GM11168 (cell line): ENCODE measurements around the gene PDCD2L.
"Not testable (repeated sequence)": the region's sequence is repeated elsewhere in the genome, so short reads cannot be mapped to it uniquely, and the experiment has no call there.

Experiments
- in situ Hi-C: fragments of 300-500 bp; cut with MboI; formaldehyde crosslinking; loops from one replicate; pipeline ENCODE4 v1.12.0; 2022; ENCODE audit warnings: low sequenced_read_pairs; ENCODE audit not compliant: unreplicated experiment

PDCD2L gene

DNA sequence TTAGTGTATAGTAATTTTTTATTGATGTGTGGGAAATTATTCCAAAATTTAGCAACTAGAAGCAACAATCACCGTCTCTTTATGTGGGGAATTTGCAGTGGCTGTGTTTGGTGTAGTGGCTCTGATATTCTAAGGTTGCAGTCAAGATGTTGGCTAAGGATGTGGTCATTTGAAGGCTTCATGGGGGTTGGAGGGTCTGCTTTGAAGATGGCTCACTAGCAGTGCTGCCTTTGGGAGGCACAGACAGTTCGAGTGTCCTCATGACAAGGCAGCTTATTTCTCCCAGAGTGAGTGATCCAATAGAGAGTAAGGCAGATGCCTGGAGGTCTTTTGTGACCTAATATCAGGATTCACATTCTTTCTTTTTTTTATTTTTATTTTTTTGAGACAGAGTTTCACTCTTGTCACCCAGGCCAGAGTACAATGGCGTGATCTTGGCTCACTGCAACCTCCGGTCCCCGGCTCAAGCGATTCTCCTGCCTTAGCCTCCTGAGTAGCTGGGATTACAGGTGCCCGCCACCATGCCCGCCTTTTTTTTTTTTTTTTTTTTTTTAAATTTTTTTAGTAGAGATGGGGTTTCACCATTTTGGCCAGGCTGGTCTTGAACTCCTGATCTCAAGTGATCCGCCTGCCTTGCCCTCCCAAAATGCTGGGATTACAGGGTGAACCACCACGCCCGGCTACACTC, 30.5 kb upstream of the PDCD2L start:
- in situ Hi-C loops, result no loop called here

DNA sequence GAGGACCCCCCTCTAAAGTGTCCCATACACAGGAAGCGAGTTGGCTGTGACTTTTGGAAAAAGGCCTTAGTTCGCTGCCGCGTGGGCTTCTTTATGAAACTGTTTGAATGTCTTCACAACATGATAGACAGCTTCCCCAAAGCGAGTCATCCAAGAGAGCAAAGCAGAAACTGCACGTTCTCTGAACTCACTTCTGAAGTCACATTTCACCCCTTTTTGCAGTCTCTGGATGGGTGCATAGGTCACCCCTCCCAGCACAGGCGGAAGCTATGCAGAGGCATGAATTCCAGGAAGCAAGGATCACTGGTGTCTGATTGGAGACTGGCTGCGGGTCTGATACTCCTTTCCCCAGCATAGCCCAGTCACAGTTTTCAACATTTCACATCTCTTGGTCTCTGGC, 28.6 kb upstream of the PDCD2L start:
- in situ Hi-C loops, result no loop called here

DNA sequence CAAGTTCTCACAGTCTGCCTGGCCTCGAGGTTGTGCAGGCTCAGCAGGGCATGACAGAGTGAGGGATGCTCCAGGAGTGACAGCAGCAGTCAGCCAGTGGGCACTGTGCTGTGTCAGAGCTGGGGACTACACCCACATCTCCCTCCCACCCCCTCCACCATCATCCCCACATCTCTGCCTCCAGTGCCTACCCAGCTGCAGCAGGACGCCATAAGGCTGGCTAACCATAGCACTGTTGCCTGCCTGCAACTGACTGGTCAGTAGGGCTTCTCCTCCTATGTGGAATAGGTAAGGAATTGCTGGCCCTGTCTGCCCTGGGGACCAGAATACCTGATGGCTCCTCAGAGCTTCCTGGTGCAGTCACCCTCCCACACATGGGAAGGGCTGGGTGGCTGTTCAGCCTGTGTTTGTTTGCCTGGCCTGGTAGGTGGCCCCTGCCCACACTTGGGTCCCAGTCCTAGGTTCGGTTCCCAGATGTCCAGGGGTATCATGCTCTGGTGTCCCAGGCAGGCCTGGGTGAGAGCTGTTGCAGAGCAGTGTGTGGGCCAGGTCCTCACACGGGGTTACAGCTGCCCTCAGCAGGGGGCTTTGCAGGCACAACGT, 23.5 kb upstream of the PDCD2L start:
- in situ Hi-C loops, result no loop called here

DNA sequence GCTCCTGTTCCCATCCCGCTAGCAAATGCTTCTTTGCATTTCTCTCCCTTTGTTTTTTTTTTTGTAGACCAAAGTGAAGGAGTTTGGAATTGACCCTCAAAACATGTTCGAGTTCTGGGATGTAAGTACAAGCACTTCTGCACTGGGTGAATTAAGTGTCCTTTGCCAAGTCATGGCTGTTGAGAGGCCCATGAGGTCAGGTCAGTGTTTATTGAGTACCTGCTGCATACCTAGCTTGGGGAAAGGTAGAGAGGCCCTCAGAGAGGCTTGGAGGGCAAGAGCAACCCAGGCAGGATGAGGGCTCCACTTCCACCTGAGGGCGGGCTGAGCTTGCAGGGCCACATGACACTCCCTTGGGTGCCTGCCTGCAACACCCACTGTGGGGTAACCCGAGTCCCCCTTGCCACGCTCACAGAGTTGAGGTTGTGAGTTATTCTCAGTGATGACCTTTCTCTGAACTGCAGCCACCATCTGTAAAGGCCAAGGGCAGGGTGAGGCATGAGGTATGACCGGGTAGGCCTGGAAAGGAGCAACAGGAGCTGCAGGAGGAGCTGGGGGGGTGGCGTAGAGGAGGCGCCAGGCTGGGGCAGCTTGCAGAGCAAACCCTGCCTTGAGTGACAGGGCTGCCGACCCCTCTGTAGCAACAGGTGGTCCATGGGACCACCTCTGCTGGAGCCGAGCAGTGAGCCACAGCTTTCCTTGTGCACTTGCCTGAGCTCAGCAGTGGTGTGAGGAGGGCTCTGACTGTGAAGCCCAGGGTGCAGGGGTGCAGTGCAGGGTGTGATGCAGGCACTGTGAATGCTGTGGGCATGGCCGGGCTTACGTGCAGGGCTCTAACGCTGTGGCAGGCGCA, 22.6 kb upstream of the PDCD2L start:
- in situ Hi-C loops, result no loop called here

DNA sequence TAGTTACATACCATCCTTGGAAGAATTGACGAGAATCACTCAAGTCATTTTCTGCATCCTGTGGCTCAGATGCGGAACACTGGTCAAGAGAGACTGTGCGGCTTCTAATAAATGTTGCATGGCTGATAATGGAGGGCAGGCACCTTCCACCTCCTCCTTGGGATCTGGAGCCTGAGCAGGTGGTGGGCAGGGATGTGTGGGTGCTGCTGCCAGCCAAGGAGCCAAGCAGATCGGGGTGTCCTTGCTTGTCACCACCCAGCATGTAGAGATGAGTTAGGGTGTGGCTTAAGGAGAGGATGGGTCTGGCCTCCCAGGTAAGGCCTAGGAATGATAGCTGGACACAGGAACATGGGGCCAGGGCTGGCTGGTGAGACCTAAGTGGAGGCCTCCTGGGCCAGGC, 21.7 kb upstream of the PDCD2L start:
- in situ Hi-C loops, result no loop called here

DNA sequence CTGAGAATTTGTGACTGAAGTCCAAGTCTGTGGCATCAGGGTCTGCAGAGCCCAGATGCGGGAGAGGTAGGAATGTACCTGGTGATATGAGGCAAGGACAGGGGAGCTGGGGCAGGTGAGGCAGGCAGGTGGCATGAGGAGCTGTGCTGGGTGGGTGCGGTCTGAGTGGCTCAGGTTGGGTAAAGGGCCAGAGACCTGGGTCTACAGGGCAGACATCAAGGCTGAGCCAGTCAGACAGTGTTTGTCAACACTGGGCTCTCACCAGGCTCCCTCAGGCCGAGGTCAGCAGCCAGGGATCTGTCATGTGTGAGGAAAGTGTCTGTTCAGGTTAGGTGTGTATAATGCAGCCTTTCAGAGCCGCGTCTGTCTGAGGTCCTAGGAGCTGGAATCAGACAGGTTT, 20.6 kb upstream of the PDCD2L start:
- in situ Hi-C loops, result no loop called here

DNA sequence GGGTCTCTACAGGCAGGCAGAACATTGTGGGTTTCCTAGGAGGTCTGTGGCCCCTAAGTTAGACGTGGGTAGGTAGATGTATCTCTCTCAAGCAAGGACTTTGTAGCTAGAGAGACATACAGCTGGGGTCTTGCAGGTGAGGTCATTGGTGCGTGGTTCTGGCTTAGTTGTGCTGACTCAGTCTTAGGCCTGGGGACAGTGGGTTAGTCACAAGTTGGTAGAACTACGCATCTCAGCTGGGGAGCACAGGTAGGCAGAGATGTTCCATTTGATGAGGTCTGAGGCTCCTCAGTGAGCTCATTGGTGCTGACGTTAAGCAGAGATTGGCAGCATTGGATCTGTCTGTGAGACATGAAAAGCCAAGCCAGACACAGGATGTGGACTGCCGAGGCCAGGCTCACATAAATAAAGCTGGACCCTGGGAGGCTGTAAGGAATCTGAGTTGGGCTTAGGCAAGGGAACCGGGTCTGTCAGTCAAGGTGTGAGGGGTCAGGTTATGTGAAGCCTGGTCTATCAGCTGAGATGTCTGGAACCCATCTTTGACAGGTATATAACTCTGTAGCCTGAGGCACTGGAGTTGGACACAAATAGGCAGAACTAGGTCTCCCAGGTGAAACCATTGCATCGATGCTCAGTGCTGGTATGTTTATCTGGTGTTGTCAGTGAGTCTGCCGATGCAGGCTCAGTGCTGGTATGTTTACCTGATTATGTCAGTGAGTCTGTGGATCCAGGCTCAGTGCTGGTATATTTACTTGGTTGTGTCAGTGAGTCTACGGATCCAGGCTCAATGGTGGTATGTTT, 17.4 kb upstream of the PDCD2L start:
- in situ Hi-C loops, result no loop called here

DNA sequence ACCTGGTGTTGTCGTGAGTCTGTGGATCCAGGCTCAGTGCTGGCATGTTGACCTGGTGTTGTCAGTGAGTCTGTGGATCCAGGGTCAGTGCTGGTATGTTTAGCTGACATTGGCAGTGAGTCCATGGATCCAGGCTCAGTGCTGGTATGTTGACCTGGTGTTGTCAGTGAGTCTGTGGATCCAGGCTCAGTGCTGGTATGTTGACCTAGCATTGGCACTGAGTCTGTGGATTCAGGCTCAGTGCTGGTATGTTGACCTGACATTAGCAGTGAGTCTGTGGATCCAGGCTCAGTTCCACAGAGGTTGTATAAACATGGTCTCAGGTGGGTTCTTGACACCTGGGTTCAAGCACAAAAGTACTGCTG, 16.8 kb upstream of the PDCD2L start:
- in situ Hi-C loops, result no loop called here

DNA sequence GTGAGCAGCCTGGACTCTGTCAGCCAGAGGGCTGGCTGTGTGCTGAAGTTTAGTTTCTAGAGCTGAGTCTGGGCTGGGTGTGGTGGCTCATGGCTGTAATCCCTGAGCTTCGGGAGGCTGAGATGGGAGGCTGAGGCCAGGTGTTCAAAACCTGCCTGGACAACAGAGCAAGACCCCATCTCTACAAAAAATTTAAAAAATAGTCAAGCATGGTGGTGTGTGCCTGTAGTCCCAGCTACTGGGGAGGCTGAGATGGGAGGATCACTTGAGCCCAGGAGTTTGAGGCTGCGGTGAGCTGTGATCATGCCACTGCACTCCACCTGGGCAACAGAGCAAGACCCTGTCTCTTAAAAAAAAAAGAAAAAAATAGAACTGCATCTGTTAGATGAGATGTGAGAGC, 15.5 kb upstream of the PDCD2L start:
- in situ Hi-C loops, result not testable (repeated sequence)

DNA sequence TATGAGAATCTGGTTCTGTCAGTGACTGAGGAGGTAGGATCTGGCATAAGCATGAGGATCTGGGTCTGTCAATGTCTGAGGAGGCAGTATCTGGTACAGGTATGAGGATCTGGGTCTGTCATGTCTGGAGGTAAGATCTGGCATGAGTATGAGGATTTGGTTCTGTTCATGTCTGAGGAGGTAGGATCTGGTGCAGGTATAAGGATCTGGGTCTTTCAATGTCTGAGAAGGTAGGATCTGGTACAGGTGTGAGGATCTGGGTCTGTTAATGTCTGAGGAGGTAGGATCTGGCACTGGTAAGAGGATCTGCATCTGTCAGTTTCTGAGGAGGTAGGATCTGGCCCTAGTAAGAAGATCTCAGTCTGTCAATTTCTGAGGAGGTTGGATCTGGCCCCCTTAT, 12.4 kb upstream of the PDCD2L start:
- in situ Hi-C loops, result no loop called here

DNA sequence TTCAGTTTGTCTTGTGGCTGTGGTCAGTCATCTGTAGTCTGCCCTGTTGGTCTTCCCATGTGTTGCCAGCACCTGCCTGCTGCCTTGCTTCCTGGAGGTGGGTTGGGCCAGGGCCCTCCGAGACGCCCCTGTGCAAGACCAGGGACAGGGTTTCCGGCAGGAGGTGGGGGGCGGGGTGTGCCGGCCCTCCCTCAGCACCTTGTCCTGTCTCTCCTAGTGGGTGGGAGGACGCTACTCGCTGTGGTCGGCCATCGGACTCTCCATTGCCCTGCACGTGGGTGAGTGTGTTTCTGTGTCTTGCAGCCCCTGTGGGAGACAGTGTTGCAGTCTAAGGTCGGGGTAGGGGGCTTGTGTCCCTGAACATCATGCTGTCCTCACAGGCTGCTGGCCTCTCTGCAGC, 11.2 kb upstream of the PDCD2L start:
- in situ Hi-C loops, result no loop called here

DNA sequence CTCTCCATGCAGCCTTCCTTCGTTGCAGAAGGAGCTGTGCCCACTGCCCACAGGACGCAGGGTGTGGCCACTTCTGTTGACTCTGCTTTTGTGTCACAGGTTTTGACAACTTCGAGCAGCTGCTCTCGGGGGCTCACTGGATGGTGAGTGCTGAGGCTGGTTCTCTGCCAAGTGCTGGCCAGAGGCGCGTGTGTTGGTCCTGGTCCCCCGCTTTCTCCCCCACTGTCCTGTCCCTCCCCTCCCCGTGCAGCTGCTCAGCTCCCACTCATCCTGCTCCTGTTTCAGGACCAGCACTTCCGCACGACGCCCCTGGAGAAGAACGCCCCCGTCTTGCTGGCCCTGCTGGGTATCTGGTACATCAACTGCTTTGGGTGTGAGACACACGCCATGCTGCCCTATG, 10.6 kb upstream of the PDCD2L start:
- in situ Hi-C loops, result no loop called here

DNA sequence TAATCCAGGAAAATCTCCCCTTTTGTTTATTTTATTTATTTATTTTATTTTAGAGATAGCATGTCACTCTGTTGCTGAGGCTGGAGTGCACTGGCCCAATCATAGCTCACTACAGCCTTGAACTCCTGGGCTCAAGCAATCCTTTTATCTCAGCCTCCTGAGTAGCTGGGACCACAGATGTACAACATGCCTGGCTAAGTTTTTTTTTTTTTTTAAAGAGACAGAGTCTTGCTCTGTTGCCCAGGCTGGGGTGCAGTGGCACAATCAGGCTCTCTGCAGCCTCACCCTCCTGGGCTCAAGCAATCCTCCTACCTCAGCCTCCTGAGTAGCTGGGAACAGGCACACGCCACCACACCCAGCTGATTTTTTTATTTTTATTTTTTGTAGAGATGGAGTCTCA, 6.3 kb upstream of the PDCD2L start:
- in situ Hi-C loops, result no loop called here

DNA sequence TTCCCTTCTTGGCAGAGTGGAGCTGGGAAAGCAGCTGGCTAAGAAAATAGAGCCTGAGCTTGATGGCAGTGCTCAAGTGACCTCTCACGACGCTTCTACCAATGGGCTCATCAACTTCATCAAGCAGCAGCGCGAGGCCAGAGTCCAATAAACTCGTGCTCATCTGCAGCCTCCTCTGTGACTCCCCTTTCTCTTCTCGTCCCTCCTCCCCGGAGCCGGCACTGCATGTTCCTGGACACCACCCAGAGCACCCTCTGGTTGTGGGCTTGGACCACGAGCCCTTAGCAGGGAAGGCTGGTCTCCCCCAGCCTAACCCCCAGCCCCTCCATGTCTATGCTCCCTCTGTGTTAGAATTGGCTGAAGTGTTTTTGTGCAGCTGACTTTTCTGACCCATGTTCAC, 4.3 kb upstream of the PDCD2L start:
- in situ Hi-C loops, result no loop called here

DNA sequence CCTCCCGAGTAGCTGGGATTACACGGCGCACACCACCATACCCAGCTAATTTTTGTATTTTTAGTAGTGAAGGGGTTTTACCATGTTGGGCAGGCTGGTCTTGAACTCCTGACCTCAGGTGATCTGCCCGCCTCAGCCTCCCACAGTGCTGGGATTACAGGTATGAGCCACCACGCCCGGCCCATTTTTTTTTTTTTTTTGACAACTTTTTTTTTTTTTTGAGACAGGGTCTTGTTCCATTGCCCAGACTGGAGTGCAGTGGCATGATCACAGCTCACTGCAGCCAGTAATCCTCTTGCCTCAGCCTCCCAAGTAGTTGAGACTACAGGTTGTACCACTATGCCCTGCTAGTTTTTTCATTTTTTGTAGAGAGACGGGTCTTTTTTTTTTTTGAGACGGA, 3.4 kb upstream of the PDCD2L start:
- in situ Hi-C loops, result not testable (repeated sequence)

DNA sequence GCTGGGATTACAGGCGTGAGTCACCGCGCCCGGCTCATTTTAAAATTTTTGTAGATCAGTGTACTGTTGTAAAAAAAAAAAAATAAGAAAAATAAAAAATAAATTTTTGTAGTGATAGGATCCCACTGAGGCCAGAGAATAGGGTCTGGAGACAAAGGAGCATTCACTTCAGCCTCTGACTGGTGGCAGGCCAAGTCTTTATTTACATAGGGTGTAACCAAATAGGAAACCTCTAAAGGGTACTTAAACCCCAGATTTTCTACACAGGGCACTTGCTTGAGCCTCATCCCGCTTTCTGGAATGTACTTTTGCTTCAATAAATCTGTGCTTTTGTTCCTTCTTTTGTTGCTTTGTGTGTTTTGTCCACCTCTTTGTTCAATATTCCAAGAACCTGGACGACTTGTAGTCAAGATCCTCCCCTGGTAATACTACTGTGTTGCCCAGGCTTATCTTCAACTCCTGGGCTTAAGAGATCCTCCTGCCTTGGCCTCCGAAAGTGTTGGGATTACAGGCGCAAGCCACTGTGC, 2.1 kb upstream of the PDCD2L start:
- in situ Hi-C loops, result no loop called here

DNA sequence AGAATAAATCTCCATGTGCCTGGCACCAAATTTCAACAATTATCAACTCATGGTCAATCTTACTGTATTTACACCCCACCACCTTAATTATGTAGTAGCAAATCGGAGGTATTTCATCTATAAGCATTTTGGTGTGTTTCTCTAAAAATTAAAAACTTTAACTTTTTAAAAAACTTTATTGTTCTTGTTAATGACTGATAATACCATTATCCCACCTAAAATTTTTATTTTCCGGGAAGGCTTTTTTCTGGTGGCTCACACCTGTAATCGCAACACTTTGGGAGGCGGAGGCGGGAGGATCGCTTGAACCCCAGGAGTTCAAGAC, 453 bp upstream of the PDCD2L start:
- in situ Hi-C loops, result no loop called here

DNA sequence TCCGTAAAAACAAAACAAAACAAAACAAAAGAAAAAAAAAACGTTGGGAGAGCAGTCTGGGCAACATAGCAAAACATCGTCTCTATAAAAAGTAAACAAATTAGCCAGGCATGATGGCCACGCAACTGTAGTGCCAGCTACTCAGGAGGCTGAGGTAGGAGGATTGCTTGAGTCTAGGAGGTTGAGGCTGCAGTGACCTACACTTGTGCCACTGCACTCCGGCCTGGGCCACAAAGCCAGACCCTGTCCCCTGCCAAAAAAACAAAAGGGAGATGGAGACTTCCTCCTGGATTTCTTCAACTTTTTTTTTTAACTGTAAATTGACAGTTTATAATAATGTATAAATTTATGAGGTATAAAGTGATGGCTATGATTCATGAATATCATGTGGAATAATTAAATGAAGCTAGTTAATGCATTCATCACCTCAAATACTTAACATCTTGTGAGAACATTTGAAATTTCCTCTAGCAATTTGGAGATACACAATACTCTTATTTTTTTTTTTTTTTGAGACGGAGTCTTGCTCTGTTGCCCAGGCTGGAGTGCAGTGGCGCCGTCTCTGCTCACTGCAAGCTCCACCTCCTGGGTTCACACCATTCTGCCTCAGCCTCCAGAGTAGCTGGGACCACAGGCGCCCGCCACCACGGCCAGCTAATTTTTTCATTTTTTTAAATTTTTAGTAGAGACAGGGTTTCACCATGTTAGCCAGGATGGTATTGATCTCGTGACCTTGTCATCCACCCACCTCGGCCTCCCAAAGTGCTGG, 1.9 kb downstream of the PDCD2L start:
- in situ Hi-C loops, result no loop called here

DNA sequence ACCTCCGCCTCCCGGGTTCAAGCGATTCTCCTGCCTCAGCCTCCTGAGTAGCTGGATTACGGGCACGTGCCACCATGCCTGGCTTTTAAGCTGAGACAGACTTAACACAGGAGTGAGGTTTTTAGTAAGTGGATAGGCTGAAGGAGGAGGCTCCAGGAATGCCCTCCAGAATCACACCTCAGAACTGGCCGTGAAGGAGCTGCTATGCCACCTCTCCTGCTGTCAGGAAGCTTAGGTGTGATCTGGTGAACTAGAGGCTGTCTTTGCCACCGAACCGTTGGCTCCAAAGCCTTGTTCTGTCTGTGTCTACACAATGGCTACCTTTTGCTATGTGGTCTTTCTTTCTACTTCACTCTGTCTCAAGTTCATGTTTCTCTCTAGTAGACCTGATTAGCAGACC, 4.2 kb downstream of the PDCD2L start:
- in situ Hi-C loops, result no loop called here
